ENCODE measurements around the gene C19orf25.

C19orf25 gene

GRCh38 chr19:1450735-1451731 is 28.0 kb downstream of the C19orf25 start:
- H3K4me1 ChIP-seq, result peaks cover 40% of the 10 kb centered on the region
- no peaks in the 10 kb centered on the region for H3K9me3 ChIP-seq
- H3K36me3 ChIP-seq, result no peaks in the 10 kb centered on the region
- H3K9ac ChIP-seq, result no peak overlapping the region
- H3K27ac ChIP-seq, result no peak overlapping the region
- H4K20me1 ChIP-seq, result peaks cover 70% of the 10 kb centered on the region
- TF ChIP-seq Cebpa-rat (IDR thresholded peaks at IDR 0.05), result no peak
- H3K4me3 ChIP-seq, result no peak overlapping the region
- H3K27me3 ChIP-seq, result peaks cover 92% of the 10 kb centered on the region
- H3K4me2 ChIP-seq, result peak overlapping the region; percentile 78; the same call in 1 of the 2 replicates

DNA sequence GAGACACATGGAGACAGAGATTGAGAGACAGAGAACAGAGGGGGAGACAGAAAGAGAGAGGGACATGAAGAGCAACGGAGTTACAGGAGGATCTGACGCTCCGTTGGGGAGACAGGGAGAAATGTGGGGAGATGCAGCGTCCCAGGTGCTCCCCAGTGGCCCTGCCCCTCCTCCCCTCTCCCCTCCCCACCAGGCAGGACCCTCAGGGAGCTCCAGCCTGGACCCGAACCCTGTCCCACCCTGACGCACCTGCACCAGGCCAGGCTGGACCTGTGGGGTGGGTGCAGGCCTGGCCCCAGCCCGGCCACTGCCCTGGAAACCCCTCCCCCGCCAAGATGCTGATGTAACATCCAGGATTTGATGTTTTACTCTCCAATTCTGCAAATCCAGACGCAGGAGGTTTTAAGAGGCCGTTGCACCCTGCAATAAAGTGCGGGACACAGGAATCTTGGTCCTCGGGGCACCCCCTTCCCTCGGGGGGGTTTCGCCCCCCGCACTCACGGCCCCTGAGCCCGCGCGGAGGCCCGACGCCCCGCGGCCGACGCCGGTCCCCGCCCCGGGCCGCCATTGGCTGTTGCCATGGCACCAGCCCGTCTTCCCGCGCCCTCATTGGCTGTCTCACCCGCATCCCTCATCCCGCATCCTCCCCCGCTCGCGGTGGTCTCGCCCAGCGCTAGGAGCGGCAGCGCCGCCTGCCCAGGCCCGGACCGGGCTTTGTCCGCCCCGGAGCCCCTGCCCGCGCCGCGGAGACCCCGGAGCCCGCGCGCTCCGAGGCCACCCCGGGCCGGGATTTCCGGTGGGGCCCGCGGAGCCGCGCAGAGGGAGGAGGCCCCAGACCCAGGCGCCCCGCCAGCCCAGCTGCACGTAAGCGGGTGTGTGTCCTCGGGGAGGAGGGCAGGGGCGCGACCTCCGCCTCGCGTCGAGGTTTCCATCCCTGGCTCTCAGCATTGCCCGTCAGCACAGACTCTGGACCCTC is 29.3 kb downstream of the C19orf25 start, which contains the start of gene APC2:
APC2 (plus strand) TSS at position 655 of the 976 bp plus-strand sequence. CDS start 2,881 bp downstream, outside the sequence.
- Histone ChIP-seq H3K27ac (no peak within 1 kb of the TSS), H3K4me3 (peak within 1 kb of the TSS; percentile 56), H3K27me3 (peaks cover 96% of the 10 kb centered on the region), H3K9ac (no peak within 1 kb of the TSS), H4K20me1 (peaks cover 79% of the 10 kb centered on the region), H3K4me2 (peak within 1 kb of the TSS; percentile 78), H3K4me1 (peaks cover 37% of the 10 kb centered on the region), H3K9me3 (no peaks in the 10 kb centered on the region), H3K36me3 (no peaks in the 10 kb centered on the region)
- no peak for TF ChIP-seq Cebpa-rat (IDR thresholded peaks at IDR 0.05)

DNA sequence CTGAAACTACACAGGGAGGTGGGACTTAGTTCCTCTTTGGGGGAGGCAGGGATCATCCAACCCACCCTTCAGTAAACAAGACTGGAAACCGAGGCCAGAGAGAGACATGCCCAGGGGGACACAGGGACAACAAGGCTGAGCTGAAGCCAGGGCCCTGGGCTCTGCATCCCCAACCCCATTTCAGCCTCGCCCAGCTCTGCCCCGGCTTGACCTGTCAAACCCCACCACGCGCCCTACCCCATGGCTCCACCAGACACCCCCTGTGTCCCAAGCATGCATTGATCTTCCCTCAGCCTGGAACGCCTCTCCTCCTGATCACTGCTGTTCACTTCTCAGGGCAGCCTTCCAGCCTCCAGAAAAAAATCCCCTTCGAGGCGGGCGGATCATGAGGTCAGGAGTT is 31.1 kb downstream of the C19orf25 start:
- H3K4me2 ChIP-seq, result no peak overlapping the region
- peaks cover 83% of the 10 kb centered on the region for H3K27me3 ChIP-seq

GRCh38 chr19:1447504-1447903 is 31.5 kb downstream of the C19orf25 start:
- H3K27me3 ChIP-seq, result peaks cover 79% of the 10 kb centered on the region
- peaks cover 31% of the 10 kb centered on the region for H3K4me1 ChIP-seq
- H3K36me3 ChIP-seq, result peaks cover 9% of the 10 kb centered on the region
- peaks cover 93% of the 10 kb centered on the region for H4K20me1 ChIP-seq
- no peak overlapping the region for H3K9ac ChIP-seq
- TF ChIP-seq Cebpa-rat (IDR thresholded peaks at IDR 0.05), result no peak
- no peaks in the 10 kb centered on the region for H3K9me3 ChIP-seq
- H3K4me3 ChIP-seq, result no peak overlapping the region
- H3K4me2 ChIP-seq, result no peak overlapping the region
- no peak overlapping the region for H3K27ac ChIP-seq

More for the DNA sequence above, 31.1 kb downstream of the C19orf25 start:
- Histone ChIP-seq H3K4me3 (no peak overlapping the region), H4K20me1 (peaks cover 93% of the 10 kb centered on the region), H3K4me1 (peaks cover 31% of the 10 kb centered on the region), H3K9me3 (no peaks in the 10 kb centered on the region), H3K36me3 (peaks cover 5% of the 10 kb centered on the region), H3K9ac (no peak overlapping the region), H3K27ac (no peak overlapping the region)
- no peak for TF ChIP-seq Cebpa-rat (IDR thresholded peaks at IDR 0.05)

- Histone ChIP-seq H3K36me3 (peaks cover 15% of the 10 kb centered on the region), H3K9me3 (no peaks in the 10 kb centered on the region), H3K4me3 (0 out of 2 replicates have a peak overlapping the region, but pooled peaks have one; percentile 4), H3K27ac (no peak overlapping the region), H3K4me2 (0 out of 2 replicates have a peak overlapping the region, but pooled peaks have one; percentile 9), H3K4me1 (peaks cover 35% of the 10 kb centered on the region), H3K27me3 (peaks cover 73% of the 10 kb centered on the region), H3K9ac (no peak overlapping the region), H4K20me1 (peaks cover 93% of the 10 kb centered on the region)
- no peak for TF ChIP-seq Cebpa-rat (IDR thresholded peaks at IDR 0.05)
These were observed 32.1 kb downstream of the C19orf25 start for GRCh38 chr19:1446713-1447481.

DNA sequence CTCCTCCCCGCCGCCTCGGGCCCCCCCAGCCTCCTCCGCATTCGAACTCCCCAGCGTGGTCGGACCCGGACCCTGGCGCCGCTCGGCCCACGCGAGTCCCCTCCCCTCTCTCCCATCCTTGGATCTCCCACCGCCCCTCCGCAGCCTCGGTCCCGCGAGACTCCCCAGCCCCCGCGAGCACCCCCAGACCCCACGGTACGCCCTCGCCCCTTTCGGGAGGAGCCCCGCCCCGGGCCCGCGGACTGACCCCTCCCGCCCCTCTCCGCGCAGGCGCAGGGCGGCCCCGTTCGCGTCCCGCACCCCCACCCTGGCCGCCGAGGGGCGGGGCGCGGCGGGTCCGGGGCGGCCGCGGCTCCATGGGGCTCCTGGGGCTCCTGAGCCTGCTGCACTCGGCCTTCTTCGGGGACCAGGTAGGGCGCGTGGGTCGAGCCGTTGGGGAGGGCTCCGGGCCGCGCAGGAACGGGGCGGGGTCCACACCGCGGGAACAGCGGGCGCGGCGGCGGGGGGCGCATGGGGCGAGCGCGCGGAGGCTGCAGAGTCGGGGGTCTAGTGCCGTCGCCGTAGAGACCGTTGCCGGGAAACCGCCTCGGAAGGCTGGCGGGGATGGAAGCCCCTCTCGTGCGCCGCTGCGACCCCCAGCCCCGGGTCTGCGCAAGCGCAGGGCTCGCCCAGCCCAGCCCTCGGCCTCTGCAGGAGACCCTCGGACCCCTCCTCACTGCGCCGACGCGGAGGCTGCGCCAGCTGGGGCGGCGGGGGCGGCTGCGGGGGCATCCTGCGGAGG is 32.9 kb downstream of the C19orf25 start:
- Histone ChIP-seq H4K20me1 (peaks cover 99% of the 10 kb centered on the region), H3K9ac (no peak overlapping the region), H3K4me1 (peaks cover 38% of the 10 kb centered on the region), H3K27me3 (peaks cover 65% of the 10 kb centered on the region), H3K9me3 (no peaks in the 10 kb centered on the region), H3K36me3 (peaks cover 23% of the 10 kb centered on the region), H3K4me2 (no peak overlapping the region), H3K4me3 (0 out of 2 replicates have a peak overlapping the region, but pooled peaks have one; percentile 4), H3K27ac (no peak overlapping the region)
- TF ChIP-seq Cebpa-rat (IDR thresholded peaks at IDR 0.05), result no peak

- Histone ChIP-seq H3K27me3 (peaks cover 58% of the 10 kb centered on the region), H3K36me3 (peaks cover 31% of the 10 kb centered on the region), H3K27ac (no peak overlapping the region; the same call in 1 of the 2 replicates), H3K4me1 (peaks cover 42% of the 10 kb centered on the region), H3K9me3 (no peaks in the 10 kb centered on the region), H3K4me3 (peak overlapping the region; percentile 63), H4K20me1 (peaks cover 99% of the 10 kb centered on the region), H3K4me2 (peak overlapping the region; percentile 92), H3K9ac (peak overlapping the region; percentile 66)
- no peak for TF ChIP-seq Cebpa-rat (IDR thresholded peaks at IDR 0.05)
These were observed 33.7 kb downstream of the C19orf25 start for GRCh38 chr19:1445185-1445931.

Data from BLaER1 (cell line).